GM21447 (cell line): Measurements from ENCODE around the gene MX1.

Experiments
- ATAC-seq: cut with Tn5 transposase; IDR thresholded peaks from one replicate; pipeline ENCODE4 v1.9.1; 2021; ENCODE audit not compliant: unreplicated experiment

Gene MX1

GRCh38 chr21:41488080-41488479 lies 62.0 kb downstream of the MX1 start:
- no peak for ATAC-seq

GRCh38 chr21:41489329-41489728 lies 63.3 kb downstream of the MX1 start:
- ATAC-seq = no peak

- ATAC-seq = no peak
Observed at GRCh38 chr21:41490330-41490729, 64.3 kb downstream of the MX1 start.

GRCh38 chr21:41491412-41491811 lies 65.4 kb downstream of the MX1 start:
- no peak for ATAC-seq

GRCh38 chr21:41494242-41494641 lies 68.2 kb downstream of the MX1 start:
- ATAC-seq = no peak

- no peak for ATAC-seq
Observed at GRCh38 chr21:41497008-41497407, 71.0 kb downstream of the MX1 start.

GRCh38 chr21:41497788-41498187 lies 71.7 kb downstream of the MX1 start:
- no peak for ATAC-seq

GRCh38 chr21:41499920-41500319 lies 73.9 kb downstream of the MX1 start:
- no peak for ATAC-seq

- ATAC-seq = no peak
Observed at GRCh38 chr21:41500363-41500762, 74.3 kb downstream of the MX1 start.

- no peak for ATAC-seq
Observed at GRCh38 chr21:41500931-41501381, 74.9 kb downstream of the MX1 start.

GRCh38 chr21:41501919-41502318 lies 75.9 kb downstream of the MX1 start:
- ATAC-seq = no peak

- no peak for ATAC-seq
Observed at GRCh38 chr21:41503331-41503730, 77.3 kb downstream of the MX1 start.

- ATAC-seq = no peak
Observed at GRCh38 chr21:41504030-41504429, 78.0 kb downstream of the MX1 start.

GRCh38 chr21:41506005-41506594 lies 80.1 kb downstream of the MX1 start:
- ATAC-seq = no peak

GRCh38 chr21:41506611-41507520 lies 80.8 kb downstream of the MX1 start:
- ATAC-seq = no peak

GRCh38 chr21:41507521-41508414 lies 81.7 kb downstream of the MX1 start, which contains the start of gene TMPRSS2:
Gene TMPRSS2, minus strand, starts transcription at chr21:41508158. Its CDS starts 10,025 bp downstream, at chr21:41498133.
- ATAC-seq = no peak

GRCh38 chr21:41508415-41509144 lies 82.5 kb downstream of the MX1 start:
- no peak for ATAC-seq
